NCI-H82 (cell line): Measurements from ENCODE around the gene OCA2.
A peak's percentile ranks its signal among the peaks of the same experiment; 100 is the strongest.
"Not testable (repeated sequence)": the region's sequence is repeated elsewhere in the genome, so short reads cannot be mapped to it uniquely, and the experiment has no call there.

Experiments used
- DNase-seq: peaks from one replicate; lab custom pipeline; 2025; lab: John Stamatoyannopoulos, UW

OCA2 gene

DNA sequence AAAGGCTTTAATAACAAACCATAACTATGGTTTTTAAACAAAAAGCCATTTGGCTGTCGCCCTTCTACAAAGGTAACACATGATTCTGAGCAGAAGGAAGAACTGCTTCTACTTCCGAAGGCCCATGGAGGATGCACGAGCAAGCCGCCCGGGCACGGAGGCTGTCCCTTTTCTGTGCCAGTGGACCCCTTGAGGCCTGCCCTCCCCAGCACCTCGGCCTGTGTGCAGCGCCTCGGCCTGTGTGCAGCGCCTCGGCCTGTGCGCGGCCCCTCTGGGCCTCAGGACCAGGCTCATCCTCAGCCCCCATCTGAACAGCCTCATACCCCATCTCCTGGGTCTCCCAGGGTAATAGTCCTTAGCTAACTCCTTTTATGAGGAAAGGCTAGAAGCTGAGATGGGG lies 329.5 kb downstream of the OCA2 start:
- DNase-seq, result no peak

DNA sequence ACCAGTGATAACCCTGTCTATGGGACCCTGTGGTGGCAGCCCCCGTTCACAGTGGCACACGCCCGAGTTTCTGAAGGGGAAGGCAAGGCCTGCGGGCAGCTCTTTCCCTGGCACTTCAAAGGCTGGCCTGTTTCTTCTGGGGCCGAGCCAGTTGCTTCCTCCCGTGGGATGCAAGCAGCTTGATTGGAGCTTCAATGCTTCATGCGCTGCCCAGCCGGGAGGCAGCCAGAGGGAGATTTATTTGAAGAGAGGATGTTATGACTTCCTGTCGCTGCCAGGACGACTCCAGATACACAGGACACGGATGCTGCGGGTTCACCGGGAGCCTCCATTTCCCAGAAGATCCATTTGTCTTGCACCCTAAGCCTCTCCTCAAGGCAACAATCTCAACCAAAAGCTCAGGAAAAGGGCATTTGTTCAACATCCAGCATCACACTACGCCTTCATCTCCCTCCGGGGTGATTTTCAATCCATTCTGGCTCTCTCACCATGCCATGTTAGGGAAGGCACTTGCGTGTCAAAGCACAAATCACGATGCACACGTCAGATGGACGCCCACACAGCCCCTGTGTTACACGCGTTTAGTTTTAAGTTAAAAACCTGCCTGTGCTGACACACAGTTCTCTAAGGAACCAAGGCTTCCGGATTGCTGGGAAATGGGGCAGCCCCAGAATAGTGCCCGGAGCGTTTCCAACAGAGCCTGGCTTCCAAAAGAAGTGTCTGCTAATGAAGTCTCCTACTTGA lies 330.2 kb downstream of the OCA2 start:
- no peak for DNase-seq

DNA sequence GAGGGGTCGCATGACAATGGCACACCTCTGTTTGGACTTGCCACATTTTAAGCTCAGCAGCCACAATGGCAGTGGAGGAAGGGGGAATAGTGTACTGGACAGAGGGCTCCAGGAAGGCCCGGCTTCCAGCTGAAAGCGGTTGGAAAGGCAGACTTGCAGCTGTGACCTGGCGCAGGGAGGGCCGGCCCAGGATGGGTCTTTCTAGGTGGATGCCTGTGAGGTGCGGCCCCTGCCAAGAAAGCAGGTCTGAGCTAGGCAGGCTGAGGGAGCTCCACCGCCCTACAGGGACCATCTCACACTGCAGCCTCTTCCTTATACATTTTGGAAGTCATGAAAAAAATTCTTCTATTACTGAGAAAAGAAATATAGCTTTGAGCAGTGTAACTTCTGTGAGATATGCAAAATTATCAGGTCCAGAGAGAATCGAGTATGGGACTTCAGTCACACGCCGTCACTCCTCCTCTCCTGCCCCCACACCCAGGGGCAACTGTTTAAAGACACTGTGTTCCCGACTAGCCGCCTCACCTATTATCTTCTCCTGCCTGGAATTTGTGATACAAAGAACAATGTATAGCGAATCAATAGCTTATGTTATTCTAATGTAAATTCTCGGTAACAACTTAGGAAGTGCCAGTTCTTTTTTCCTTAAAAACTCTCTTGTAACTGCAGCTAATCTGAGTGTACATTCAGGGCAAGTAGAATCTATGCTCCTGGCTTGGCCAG lies 331.0 kb downstream of the OCA2 start:
- no peak for DNase-seq

DNA sequence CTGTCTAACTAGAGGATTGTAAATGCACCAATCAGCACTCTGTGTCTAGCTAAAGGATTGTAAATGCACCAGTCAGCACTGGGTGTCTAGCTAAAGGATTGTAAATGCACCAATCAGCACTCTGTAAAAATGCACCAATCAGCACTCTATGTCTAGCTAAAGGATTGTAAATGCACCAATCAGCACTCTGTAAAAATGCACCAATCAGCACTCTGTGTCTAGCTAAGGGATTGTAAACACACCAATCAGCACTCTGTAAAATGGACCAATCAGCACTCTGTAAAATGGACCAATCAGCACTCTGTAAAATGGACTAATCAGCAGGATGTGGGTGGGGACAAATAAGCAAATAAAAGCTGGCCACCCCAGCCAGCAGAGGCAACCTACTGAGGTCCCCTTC lies 331.7 kb downstream of the OCA2 start:
- DNase-seq, result not testable (repeated sequence)

DNA sequence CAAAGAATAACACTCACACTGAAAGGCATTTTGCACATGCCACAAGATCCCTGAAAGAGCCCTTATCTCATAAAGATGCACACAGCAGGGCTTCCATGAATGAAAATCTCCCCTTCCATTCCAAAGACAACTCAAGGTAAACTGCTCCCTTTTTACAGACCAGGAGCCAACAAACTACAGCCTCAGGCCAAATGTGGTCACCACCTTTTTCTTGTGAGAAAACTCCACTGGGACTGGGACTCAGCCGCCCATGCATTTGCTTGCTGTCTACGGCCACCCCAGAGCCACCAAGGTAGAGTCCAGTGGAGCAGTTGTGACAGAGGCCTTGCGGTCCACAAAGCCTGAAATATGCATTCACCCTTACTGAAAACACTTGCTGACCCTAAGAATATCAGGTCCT lies 334.8 kb downstream of the OCA2 start:
- no peak for DNase-seq

DNA sequence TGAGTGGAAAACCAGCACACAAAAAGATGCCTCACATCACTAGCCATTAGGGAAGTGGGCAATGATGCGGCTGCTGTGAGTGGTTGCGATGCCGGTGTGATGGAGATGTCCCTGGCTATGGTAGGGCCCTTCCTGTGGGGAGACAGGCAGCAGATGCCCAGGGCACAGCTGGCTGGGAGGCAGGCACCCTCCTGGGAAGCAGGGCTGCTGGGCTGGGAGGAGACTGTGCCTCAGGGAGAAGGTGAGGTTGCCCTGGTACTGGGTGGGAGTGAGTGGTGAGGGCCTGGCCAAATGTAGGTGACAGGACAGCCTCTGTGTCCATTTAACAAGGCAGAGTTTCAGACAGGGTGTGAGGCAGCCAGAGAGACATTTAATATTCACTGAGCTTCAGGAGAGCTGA lies 335.6 kb downstream of the OCA2 start:
- DNase-seq, result no peak

DNA sequence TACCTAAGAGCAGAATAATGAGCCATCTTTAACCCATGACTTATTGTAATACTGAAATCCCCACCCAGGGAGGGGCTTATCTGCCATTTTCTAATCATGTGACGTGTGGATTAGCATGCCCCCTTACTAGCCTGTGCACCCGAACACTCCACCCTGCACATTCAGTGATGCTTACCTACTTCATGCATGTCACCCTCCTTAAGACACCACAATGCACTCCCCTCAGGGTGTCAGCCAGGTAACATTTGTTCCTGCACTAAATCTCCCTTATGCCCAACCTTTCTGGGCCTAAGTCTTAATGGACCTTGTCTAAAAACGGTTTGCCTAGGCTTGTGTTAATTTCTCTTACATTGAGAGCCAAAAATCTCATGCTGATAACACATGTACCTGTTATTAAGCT lies 336.6 kb downstream of the OCA2 start:
- no peak for DNase-seq

DNA sequence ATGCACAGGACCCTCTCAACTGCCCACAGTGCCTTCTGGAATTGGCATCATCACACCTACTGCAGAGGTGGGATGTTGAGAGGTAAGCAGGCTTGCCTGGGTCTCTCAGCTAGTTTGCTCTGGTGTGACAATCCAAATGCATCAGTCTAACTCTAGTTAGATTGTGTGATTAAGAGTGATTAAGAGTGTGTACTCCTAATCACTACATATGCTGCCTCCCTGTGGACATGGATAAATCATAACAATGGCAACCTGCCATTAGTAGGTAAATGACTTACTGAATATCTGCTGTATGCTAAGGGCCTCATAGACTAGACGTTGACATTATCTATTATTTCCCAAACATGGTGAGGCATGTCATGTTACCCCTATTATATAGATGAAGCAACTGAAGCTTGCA lies 342.1 kb downstream of the OCA2 start:
- peak; percentile 58 for DNase-seq

DNA sequence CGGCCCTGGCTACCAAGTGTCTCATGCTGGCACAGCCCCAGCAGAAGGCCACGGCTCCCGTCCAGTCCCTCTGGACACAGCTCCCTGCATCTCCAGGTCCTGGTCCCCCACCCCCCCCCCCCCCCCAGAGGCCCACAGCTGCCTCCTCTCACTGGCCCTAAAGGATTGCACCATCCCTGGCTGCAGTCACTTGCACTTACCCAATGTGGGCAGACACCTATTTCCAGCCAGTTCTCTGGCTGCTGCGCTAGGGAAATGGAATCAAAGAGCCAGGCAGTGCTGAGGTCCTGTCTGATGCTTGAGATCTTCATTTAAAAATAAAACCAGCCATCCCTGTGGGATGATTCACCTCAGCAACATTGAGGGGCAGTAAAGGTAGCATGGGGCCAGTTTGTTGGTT lies 346.4 kb downstream of the OCA2 start:
- no peak for DNase-seq

DNA sequence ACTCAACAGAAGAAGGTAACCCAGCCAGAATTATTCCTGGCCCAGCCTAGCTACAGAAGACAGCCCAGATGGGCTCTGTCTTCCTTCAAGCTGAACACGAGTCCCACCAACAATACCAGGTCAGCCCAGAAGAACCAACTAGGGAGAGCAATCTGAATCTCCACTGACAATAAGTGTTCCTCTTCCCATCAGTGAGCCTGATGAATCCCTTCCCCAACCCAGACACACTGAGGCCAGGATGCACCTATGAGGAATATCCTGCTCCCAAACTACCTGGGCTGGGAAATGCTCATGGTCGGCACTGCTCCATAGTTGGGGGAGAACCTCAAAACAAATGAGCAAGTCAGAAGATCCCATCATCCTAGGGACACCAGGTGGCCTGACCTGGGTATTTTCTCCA lies 351.1 kb downstream of the OCA2 start:
- no peak for DNase-seq

DNA sequence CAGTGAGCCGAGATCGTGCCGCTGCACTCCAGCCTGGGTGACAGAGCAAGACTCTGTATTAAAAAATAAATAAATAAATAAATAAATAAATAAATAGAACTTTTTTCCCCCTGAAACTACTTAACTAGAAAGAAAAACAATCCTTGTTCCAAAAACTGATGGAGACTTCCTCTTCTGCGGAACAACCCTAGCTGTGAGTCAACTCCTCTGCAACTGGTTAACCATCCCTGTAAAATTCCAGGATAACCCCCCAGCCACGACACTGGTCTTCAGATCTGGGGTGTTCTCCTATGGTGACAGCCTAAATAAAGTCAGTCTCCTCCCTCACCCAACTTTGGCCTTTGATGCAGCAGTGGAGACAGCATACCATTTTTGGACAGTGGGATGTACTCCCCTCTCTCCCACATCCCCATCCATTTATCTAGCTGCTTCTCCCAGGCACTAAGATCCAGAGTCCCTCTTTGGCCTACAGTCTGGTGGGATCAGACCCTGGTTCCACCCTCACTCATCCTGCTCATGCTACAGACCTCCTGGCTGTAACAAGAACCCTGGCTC lies 352.6 kb downstream of the OCA2 start:
- no peak for DNase-seq

DNA sequence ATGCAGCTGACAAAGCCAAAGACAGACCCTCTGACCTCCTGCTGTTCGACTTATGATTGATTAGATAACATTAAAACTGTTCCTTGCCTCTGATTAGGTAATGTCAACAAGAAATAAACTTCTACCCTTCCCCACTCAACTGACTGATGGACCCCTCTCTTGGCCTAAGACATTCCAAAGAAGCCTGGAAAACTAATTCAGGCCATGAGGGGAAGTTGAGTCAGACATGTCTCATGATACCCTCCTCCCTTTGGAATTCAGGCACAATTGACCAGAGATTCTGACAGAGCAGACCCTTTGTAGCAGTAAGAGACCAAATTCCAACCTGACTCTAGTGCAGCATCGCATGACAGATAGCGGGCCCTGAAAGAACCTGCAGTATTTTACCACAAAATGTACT lies 354.5 kb downstream of the OCA2 start:
- DNase-seq, result no peak

DNA sequence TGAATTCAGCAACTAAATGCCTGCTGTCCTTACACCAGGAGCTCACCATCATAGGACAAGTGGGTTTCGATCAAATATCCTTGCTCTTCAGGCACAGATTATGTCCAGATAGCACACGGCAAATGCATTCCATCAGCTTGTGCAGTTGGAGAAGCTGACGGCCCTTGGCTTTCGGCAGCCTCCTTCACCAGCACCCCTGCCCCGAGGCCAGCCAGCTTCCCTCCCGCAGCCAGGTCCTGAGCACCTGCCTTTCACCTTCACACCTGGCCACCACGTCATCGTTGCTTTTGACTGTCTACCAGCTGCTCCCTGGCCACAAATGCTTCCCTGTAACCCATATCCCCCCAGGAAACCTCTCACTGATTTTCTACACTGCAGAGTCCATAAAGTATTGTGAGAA lies 355.5 kb downstream of the OCA2 start:
- no peak for DNase-seq

DNA sequence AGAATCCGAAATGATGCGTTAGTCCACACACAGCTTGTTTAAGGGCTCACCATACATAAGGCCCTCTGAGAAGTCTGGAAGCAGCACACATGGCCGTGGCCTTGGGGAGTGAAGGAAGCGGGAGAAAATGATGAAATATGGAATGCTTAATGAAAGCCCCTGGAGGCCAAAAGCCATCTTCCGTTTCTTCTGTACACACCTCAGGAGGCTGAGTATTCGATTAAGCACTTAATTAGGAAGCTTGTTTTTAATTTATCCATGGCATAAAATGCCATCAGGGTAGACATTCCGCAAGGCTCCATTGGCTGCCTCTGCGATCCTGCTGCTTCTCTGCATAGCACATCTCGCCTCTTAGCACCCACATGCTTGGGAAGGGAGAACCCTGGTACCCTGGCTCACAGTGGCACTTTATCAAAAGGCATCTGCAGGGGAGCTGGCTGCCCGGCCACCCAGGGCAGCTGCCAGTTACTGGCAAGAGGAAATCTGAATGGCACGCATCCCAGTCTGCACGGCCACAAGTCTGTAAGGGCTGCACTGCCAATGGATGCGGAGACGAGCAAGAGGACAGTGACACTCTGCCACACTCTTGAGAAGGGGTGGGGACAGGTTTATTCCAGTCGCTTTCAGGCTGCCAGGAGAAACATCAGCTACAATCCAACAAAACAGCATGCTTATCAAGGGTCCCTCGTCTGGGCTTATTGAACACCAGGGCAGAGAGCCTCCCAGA lies 356.2 kb downstream of the OCA2 start:
- DNase-seq, result no peak

DNA sequence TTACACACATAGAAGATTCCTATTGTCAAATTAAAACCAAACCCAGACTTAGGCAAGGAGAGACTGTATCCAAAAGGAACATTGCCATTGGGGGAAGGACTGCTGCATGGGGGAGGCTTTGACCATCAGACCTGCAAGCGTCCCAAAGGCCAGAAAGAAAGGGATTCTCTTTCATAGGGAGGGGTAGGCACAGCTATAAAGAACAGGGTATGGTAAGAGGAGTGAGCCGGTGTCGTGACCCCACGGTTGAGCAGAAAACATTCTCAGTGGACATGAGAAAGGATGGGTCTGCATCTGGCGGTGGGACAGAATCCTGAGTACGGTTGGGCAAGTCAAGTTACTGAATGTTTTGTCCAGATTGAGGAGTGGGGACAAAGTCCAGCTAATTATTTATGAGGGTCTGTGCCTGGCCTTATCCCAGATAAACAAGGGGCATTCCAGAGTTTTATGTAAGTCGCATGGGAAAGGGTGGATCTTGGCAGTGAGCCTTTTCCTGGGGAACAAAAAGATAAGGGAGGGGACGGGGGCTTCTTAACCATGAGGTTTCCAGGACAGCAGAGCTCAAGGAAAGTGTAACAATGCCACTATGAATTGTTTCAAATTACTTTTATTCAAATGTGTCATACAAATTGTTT lies 357.8 kb downstream of the OCA2 start:
- no peak for DNase-seq

DNA sequence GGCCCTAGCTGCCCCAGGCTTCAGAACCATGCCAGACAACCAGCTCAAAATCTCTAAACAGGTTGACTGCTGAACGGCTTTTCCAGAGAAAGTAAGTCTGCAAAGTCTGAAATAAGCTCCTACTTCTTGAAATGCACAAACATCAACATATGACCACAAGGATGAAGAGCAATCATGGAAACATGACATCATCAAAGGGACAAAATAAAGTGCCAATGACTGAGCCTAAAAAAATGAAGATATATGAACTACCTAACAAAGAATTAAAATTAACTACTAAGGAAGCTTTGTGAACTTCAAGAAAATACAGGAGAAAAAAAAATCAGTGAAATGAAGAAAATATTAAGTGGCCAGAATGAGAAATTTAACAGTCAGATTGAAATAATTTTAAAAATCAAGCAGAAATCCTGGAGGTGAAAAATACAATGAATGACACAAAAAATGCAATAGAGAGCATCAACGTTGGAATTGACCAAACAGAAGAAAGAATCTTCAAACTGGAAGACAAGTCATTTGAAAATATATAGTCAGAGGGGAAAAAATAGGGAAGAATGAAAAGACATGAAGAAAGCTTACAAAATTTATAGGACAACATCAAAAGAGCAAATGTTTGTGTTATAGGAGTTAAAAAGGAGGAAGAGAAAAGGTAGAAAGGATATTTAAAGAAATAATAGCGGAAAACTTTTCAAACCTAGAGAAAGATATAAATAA lies 364.2 kb downstream of the OCA2 start:
- DNase-seq, result no peak

DNA sequence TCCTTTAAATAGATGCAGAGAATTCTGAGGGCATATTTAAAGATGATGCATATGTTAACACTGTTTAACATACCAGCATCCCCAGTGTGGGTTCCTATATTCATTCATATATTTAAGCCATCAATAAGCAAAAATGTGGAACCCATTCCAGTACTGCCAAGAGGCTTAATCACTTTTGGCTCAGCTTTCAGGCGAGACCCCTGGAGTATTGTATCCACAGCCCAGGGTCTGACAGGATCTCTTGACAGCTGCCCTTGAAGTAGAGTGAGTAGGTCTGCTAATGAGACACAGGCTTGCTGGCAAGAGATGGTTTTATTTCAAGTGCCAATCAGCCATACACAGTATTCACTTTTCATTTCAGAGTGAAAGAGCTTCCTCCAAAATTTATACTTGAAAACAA lies 367.3 kb downstream of the OCA2 start:
- DNase-seq, result no peak

DNA sequence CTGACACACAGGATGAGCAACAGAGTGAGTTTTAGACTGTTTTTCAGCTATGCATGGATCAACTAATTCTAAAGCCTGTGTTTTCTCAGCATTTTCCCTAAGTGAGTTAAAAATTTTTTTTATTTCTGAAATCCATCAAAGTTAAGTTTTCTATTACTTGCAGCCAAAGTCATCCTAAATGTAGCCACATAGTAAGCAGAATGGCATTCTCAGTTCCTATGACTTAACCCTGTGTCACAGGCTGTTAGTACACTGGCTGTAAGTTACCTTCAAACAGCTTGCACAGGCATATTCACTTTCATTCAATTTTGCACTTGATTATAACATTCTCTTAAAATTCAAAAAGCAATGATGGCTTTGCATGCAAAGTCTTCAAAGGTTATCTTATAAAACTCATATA lies 368.2 kb downstream of the OCA2 start:
- no peak for DNase-seq

DNA sequence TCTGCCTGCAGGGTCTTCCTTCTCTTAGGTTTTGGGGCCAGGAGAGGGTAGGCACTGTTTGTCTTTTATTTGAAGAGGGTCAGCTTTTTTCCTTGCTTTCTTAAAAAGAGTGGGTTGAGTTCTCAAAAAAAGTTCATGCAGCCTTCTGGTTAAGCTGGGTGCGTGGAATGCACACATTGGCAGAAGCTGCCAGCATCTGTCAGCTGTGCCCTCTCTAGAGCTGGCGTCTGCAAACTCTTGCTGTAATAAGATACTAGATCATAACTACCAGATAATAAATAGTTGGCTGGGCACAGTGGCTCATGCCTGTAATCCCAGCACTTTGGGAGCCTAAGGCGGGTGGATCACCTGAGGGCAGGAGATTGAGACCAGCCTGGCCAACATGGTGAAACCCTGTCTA lies 373.4 kb downstream of the OCA2 start:
- no peak for DNase-seq

DNA sequence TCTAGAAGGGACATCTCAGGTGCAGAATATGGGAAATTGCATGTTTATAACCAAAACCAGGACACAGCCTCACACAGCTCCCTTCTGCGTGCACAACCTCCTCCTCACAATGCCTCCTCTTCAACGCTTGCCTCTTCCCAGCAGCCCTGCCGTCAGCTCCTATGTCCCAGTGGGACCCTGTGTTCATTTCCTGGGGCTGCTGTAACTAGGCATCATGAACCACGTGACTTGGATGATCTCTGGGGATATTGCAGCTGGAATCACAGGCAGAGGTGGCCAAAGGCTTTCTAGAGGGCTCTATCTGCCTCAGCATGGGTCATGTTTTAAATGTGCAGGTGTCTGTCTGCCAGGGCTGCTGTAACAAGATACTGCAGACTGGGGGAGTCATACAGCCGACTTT lies 375.3 kb downstream of the OCA2 start:
- no peak for DNase-seq

DNA sequence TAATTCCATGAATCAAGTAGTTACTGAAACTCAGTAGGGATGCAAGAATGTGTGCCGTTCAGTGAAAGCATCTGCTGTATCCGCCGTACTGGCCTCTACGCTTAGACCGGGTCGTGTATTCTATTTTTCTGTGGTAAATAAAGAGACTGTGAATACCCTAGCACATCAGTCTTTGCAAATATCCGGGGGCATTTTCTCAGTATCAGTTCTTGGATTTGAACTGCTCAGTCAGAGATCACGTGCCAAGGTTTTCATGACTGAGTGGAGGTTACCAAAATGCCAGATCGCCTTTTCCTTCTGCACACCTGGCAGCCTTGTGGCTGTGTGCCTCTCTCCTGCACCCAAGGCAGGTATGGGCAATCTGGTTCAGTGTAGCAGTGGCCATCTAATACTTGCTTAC lies 377.0 kb downstream of the OCA2 start:
- DNase-seq, result no peak

DNA sequence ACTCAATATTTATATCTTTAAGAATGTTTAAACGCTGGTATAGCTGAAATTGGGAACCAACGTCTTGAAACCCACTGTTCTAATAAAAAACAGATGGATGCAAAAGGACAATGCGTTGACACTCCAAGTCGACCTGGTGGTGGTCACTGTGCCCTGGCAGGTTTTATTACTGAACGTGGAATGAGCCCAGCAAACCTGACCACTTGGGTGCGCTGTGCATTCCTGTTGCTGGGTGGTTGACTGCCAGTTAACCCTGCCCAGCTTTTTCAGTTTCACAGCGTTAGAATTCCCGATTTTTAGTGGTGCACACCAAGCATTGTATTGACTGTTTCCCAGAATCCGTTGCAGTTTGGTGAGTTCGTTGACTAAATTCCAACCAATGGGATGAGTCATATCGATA lies 384.4 kb downstream of the OCA2 start:
- no peak for DNase-seq
